K562 (cell line): ENCODE results near the gene CACNA1C. TPM values are rescaled to one million over a fixed set of nuclear protein-coding genes. Genes with fewer than 3 reads are reported as not detected.

Source experiments
- ATAC-seq: fragments of 200-7000 bp; cut with Tn5 transposase; 3 replicates; pipeline ENCODE4 v1.9.1; 2020; ENCODE audit warnings: moderate library complexity
- BruUV-seq: library from RNA; stranded (reverse); fragments of 400-500 nt; replicated peaks from 2 replicates; lab custom pipeline; 2021; lab: Mats Ljungman, UMichigan
- CTCF ChIA-PET: fragments of 300-600 bp; formaldehyde crosslinking; extraction: SDS; loops from one replicate; lab custom pipeline; 2021; ENCODE audit warnings: low intra/inter-chr PET ratio; lab: Yijun Ruan, JAX
- POLR2A ChIA-PET: fragments of 300-600, 350-650 bp; sonication (Branson Sonifier 250); formaldehyde crosslinking; extraction: SDS; loops from one replicate; lab custom pipeline; 2021; ENCODE audit warnings: antibody characterized with exemption, inconsistent platforms; lab: Yijun Ruan, JAX
- DNase-seq, 4 experiments: peaks; one replicate each; pipeline versions ENCODE4 v3.0.0 to v3.0.0-alpha.2; 2011 to 2018; ENCODE audit warnings: low spot score in 3 of 4, mixed read lengths in 3 of 4; ENCODE audit errors: extremely low read depth in 1 of 4
- FAIRE-seq: peaks from 2 replicates; lab custom pipeline; 2011; peaks lifted over from hg19 to GRCh38; lab: Jason Lieb, UNC
- H2AFZ ChIP-seq: 2 replicates; pipeline ENCODE4 v1.6.0; 2011; ENCODE audit warnings: low read depth, low read length, control low read depth, inconsistent platforms
- H3K27ac ChIP-seq: fragments of 200-600 bp; 3 replicates; pipeline ENCODE4 v1.8.0; 2011; ENCODE audit warnings: low read depth, mild to moderate bottlenecking, control low read depth, inconsistent platforms, low read length, moderate library complexity, mixed read lengths; ENCODE audit errors: extremely low read depth
- H3K27me3 ChIP-seq, 2 experiments: fragments of 300-600 bp in 1 of 2; 2 replicates in 1 of 2; 3 replicates in 1 of 2; pipeline versions ENCODE4 v1.6.0 to v1.8.0; 2011; ENCODE audit warnings: inconsistent platforms in 2 of 2, low read length in 2 of 2, mild to moderate bottlenecking in 1 of 2, mixed read lengths in 1 of 2, moderate library complexity in 1 of 2; ENCODE audit not compliant: control insufficient read depth in 2 of 2, insufficient read depth in 2 of 2
- H3K36me3 ChIP-seq: fragments of 300-600 bp; 3 replicates; pipeline ENCODE4 v1.8.0; 2011; ENCODE audit warnings: mild to moderate bottlenecking, low read length, inconsistent platforms; ENCODE audit not compliant: control insufficient read depth, insufficient read depth
- H3K4me1 ChIP-seq, 2 experiments: fragments of 200-600 bp in 1 of 2; replicated peaks in 1 of 2; 2 replicates in 1 of 2; 3 replicates in 1 of 2; pipeline versions ENCODE4 v1.5.1 to v1.8.0; 2011; ENCODE audit warnings: inconsistent platforms in 2 of 2, low read length in 2 of 2, mild to moderate bottlenecking in 1 of 2, mixed read lengths in 1 of 2, moderate library complexity in 1 of 2; ENCODE audit not compliant: control insufficient read depth in 2 of 2, insufficient read depth in 2 of 2
- H3K4me2 ChIP-seq: 2 replicates; pipeline ENCODE4 v1.6.1; 2011; ENCODE audit warnings: low read length, control low read depth, inconsistent platforms, mixed read lengths; ENCODE audit not compliant: insufficient read depth
- H3K4me3 ChIP-seq: fragments of 200-600 bp; sonication (generic), shearing (Covaris generic); 2 replicates; pipeline ENCODE4 v1.5.1; 2016; ENCODE audit warnings: control low read depth, inconsistent platforms
- H3K79me2 ChIP-seq: fragments of 200-600 bp; 3 replicates; pipeline ENCODE4 v1.8.0; 2011; ENCODE audit warnings: low read length, inconsistent platforms; ENCODE audit not compliant: control insufficient read depth, insufficient read depth
- H3K9ac ChIP-seq, 2 experiments: 2 replicates each; pipeline versions ENCODE4 v1.6.0 to v1.6.1; 2011; ENCODE audit warnings: low read depth in 2 of 2, low read length in 2 of 2, control low read depth in 1 of 2, inconsistent platforms in 1 of 2, mild to moderate bottlenecking in 1 of 2, mixed read lengths in 1 of 2; ENCODE audit not compliant: insufficient read depth in 1 of 2
- H3K9me1 ChIP-seq: one replicate; pipeline ENCODE4 v1.6.0; 2011; ENCODE audit warnings: inconsistent platforms, mild to moderate bottlenecking, low read length, moderate library complexity; ENCODE audit not compliant: control insufficient read depth, insufficient read depth
- H3K9me3 ChIP-seq: replicated peaks from 2 replicates; pipeline ENCODE4 v1.5.1; 2011; ENCODE audit warnings: low read depth, low read length, inconsistent platforms; ENCODE audit not compliant: control insufficient read depth, insufficient read depth
- H4K20me1 ChIP-seq: replicated peaks from 2 replicates; pipeline ENCODE4 v1.6.1; 2011; ENCODE audit warnings: low read length, inconsistent platforms, mixed read lengths; ENCODE audit not compliant: control insufficient read depth, insufficient read depth
- HSF4 ChIP-seq: fragments of 250-450 bp; sonication (Bioruptor Pico); IDR thresholded peaks from 2 replicates; pipeline ENCODE4 v2.1.2; 2022; ENCODE audit warnings: mild to moderate bottlenecking, moderate library complexity, borderline replicate concordance
- KLF10 ChIP-seq: fragments of 250-450 bp; sonication (Bioruptor Pico); IDR thresholded peaks from 2 replicates; pipeline ENCODE4 v1.6.1; 2021; ENCODE audit warnings: matching md5 sums
- LEF1 ChIP-seq: fragments of 450-650 bp; IDR thresholded peaks from 2 replicates; pipeline ENCODE4 v1.6.1; 2016; ENCODE audit warnings: mild to moderate bottlenecking
- PML ChIP-seq: IDR thresholded peaks from 2 replicates; pipeline ENCODE4 v1.6.1; 2012; ENCODE audit warnings: low read length, inconsistent platforms
- POLR3G ChIP-seq: IDR thresholded peaks from 2 replicates; pipeline ENCODE4 v1.6.1; 2011; ENCODE audit not compliant: insufficient read length, insufficient replicate concordance; ENCODE audit errors: extremely low read depth
- RCOR1 ChIP-seq, 2 experiments: IDR thresholded peaks; 2 replicates each; pipeline ENCODE4 v1.6.1; 2012; ENCODE audit warnings: low read depth in 2 of 2, low read length in 2 of 2, borderline replicate concordance in 1 of 2, improper control_type of control experiment in 1 of 2
- SIN3B ChIP-seq: fragments of 450-650 bp; IDR thresholded peaks from 2 replicates; pipeline ENCODE4 v1.6.1; 2017; ENCODE audit warnings: low read depth, mild to moderate bottlenecking, moderate library complexity
- SMAD1 ChIP-seq: fragments of 150-350 bp; IDR thresholded peaks from 2 replicates; pipeline ENCODE4 v1.6.1; 2014; ENCODE audit warnings: low read length, low read depth; ENCODE audit not compliant: partially characterized antibody
- TEAD2 ChIP-seq: fragments of 450-650 bp; IDR thresholded peaks from 2 replicates; pipeline ENCODE4 v1.6.1; 2016; ENCODE audit warnings: missing genetic modification characterization, control low read depth, missing compliant biosample characterization
- U2AF2 ChIP-seq: fragments of 200-400 bp; formaldehyde crosslinking; optimal IDR thresholded peaks from 2 replicates; pipeline ENCODE3; 2017; ENCODE audit warnings: low read depth, mild to moderate bottlenecking, low read length
- ZBTB33 ChIP-seq: sonication (generic); formaldehyde crosslinking; IDR thresholded peaks from 2 replicates; pipeline ENCODE4 v1.8.1; 2023; ENCODE audit warnings: mild to moderate bottlenecking, missing genetic modification reagents
- ZNF146 ChIP-seq: IDR thresholded peaks from one replicate; pipeline ENCODE4 v1.6.1; 2018; ENCODE audit warnings: missing compliant biosample characterization; ENCODE audit not compliant: unreplicated experiment
- ZNF561 ChIP-seq: fragments of 450-650 bp; formaldehyde crosslinking; conservative IDR thresholded peaks from 2 replicates; pipeline ENCODE4 v1.4.0; 2020; ENCODE audit warnings: mild to moderate bottlenecking, moderate library complexity
- WGBS: fragments of 100-300 bp; shearing (Covaris generic); methylation state at CpG from one replicate; pipeline ENCODE4 v1.1.6; 2016; ENCODE audit warnings: low coverage, mixed read lengths; ENCODE audit not compliant: insufficient coverage; ENCODE audit errors: missing lambda C conversion rate; 5-methylcytosine and 5-hydroxymethylcytosine counted together
- in situ Hi-C: fragments of 300-500 bp; cut with MboI; formaldehyde crosslinking; loops from 4 replicates; pipeline ENCODE4 v1.15.0; 2018; ENCODE audit warnings: inconsistent platforms, mixed read lengths
- intact Hi-C: fragments of 100-400 bp; cut with micrococcal nuclease; formaldehyde crosslinking; loops from 2 replicates; pipeline ENCODE4 v1.14.2; 2022
- polyA plus RNA-seq, 8 experiments: library from polyadenylated mRNA; depleted of rRNA in 4 of 8; stranded (reverse) in 5 of 8; unstranded in 3 of 8; fragments of >200 nt; fragmentation: Nextera tagmentation in 2 of 8; fragmentation: Illumina TruSeq in 1 of 8; extraction: Ambion mirVana in 2 of 8; extraction: Trizol in 1 of 8; gene quantifications; 2 replicates each; pipeline versions ENCODE4 v1.2.1 to v1.2.3, GENCODE V29; 2011 to 2014; ENCODE audit warnings: inconsistent platforms in 1 of 8, missing spikeins in 1 of 8
- total RNA-seq, 7 experiments: library from RNA; depleted of rRNA in 6 of 7; stranded (reverse); fragments of >200 nt in 6 of 7; fragmentation: Illumina TruSeq in 2 of 7; extraction: Trizol in 2 of 7; gene quantifications; 2 replicates each; pipeline versions ENCODE4 v1.2.1 to v1.2.3, GENCODE V29; 2011 to 2021; ENCODE audit warnings: low replicate concordance in 1 of 7

CACNA1C gene
- total and polyA plus RNA-seq, 9 of the 15 experiments (the other 6 are each of a cell fraction or from before 2014, with no cell fraction given): not detected

- no TSS peak for BruUV-seq
Observed at GRCh38 chr12:2582631-2583030, 529.8 kb downstream of the CACNA1C start.

More at GRCh38 chr12:2582631-2583030, 529.8 kb downstream of the CACNA1C start:
- Histone ChIP-seq H3K27me3 (peaks cover 0 to 22% of the 10 kb centered on the region in 2 experiments; a peak in 1 of 5 replicates), H3K4me2 (no peak overlapping the region), H3K9me3 (no peaks in the 10 kb centered on the region), H2AFZ (no peak overlapping the region), H3K27ac (no peak overlapping the region), H3K4me1 (peaks cover 0 to 5% of the 10 kb centered on the region in 2 experiments; a peak in 2 of 5 replicates), H3K9me1 (no peaks in the 10 kb centered on the region), H3K4me3 (no peak overlapping the region), H3K36me3 (no peaks in the 10 kb centered on the region), H3K9ac (no peak overlapping the region)
- CTCF ChIA-PET: interaction anchor here (0.7 kb wide), 1 partner anchor 787 kb away, joined by 4 read pairs; no protein-coding TSS in a partner anchor
- FAIRE-seq (no peak), DNase-seq (no peak), ATAC-seq (no peak)
- intact Hi-C loops: loop anchor here (5.0 kb wide), 1 partner anchor 525 kb away; no protein-coding TSS in a partner anchor
- POLR2A ChIA-PET: no interaction called here
- no peak for TF ChIP-seq POLR3G
- TF ChIP-seq U2AF2: no peak
- no peak for TF ChIP-seq ZNF561 (CRISPR knock-in tag)
- TF ChIP-seq PML: no peak
- TF ChIP-seq LEF1: no peak
- no peak for TF ChIP-seq KLF10 (CRISPR knock-in tag)
- TF ChIP-seq SMAD1: no peak
- no peak for TF ChIP-seq ZBTB33 (CRISPR knock-in tag)
- TF ChIP-seq ZNF146: no peak
- no peak for TF ChIP-seq RCOR1 (IDR thresholded peaks at IDR 0.05; ENCODE audit: borderline replicate concordance in 1 of 2, low read depth in 2 of 2, low read length in 2 of 2)
- TF ChIP-seq SIN3B: no peak
- TF ChIP-seq TEAD2 (tag): no peak
- no peak for TF ChIP-seq HSF4 (CRISPR knock-in tag)
- TF ChIP-seq, all 486 proteins: peak for 0
- in situ Hi-C loops: loop anchor here (10.0 kb wide), 1 partner anchor 528 kb away; the partner anchor contains the start of gene CACNA1C
- Histone ChIP-seq H4K20me1 (no peaks in the 10 kb centered on the region), H3K79me2 (no peaks in the 10 kb centered on the region)
- 38% methylated on average over 6 of the region's 9 CpGs for WGBS
